HS-5 (cell line): Measurements from ENCODE around the gene ZNF385B.
A peak's percentile ranks its signal among the peaks of the same experiment; 100 is the strongest.

Experiments used
- DNase-seq: peaks from one replicate; pipeline ENCODE4 v3.0.0-alpha.2; 2012; ENCODE audit warnings: low read depth

Gene ZNF385B

DNA sequence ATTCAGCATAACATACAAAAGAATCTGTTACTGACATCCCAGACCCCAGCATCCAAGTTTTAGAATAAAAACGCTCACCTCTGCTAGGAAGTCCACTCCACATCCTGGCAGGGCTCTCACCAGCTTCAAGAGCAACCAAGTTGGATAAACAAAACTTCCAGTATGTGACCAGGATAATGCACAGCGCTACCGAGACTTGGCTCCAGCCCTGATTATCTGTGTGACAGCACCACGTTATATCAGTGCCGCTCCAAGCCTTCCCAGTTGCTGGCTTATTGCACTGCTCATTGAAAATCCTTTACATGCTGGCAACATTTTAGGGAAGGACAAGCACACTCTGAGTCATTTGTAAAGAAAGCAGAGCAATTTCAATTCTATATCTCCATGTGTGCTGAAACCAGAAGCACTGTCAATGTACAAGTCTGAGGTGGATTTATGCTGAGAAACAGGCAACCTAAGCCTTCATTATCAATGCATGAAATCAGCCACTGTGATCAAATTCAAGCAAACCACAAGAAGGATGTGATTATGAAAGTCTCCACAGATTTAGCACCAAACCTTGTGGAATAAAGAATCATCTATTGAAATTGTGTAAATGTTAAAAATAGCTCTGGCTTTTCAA, 115.7 kb downstream of the ZNF385B start:
- no peak for DNase-seq

DNA sequence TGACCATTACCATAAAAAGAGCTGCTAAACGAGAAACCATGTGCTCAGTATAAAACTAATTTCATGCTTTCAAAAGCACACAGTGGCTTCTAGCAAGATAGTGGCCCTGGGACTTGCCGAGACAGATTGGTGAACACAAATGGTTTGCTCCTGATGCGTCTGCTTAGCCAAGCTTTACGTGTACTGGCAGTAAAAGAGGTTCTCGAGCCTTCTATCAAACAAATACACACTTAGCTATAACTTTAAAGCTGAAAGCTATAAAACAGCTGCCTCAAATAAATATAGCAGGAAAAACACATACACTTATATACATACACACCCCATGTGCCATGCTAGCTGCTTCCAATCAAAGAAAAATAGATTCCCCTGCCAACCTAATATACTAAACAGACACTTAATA, 117.0 kb downstream of the ZNF385B start:
- DNase-seq: no peak

GRCh38 chr2:179741317-179741716, 120.1 kb downstream of the ZNF385B start:
- no peak for DNase-seq

GRCh38 chr2:179729966-179730365, 131.4 kb downstream of the ZNF385B start:
- DNase-seq: no peak

GRCh38 chr2:179726461-179727180, 134.8 kb downstream of the ZNF385B start:
- no peak for DNase-seq

DNA sequence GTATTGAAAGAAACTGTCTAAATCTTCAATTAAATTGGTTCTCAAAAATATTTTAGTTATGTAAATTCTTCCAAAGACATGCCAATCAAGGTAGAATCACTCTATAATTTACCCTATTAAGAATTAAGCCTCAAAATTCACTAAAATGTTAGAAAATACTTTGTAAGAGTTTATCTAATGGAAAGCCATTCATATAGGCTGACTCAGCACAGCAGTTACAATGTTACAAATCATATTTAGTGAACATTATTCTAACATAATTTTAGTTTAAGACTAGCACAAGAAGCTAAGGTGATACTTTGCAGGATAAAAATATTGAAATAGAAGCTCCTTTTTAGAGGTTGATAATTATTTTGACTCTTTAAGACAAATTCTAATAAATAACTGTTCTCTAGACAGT, 137.0 kb downstream of the ZNF385B start:
- no peak for DNase-seq

- no peak for DNase-seq
Observed at GRCh38 chr2:179720173-179720772, 141.1 kb downstream of the ZNF385B start.

GRCh38 chr2:179715871-179716270, 145.5 kb downstream of the ZNF385B start:
- no peak for DNase-seq

DNA sequence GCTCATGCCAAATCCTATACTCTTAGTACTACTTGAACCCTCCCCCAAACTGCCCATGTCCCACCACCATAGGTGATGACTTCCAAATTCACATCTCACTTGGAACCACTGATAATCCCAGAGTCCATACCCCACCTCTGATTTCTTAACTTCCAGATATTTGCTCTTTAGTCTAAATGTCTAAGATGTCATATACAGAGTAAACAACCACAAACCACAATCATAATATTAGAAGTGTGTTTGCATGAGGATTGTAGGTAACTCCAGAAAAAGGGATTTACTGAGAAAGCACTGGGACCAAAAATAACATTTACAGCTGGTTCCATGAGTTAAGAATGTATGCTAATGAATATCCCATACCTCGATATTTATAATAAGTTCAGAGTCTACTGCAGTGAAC, 146.2 kb downstream of the ZNF385B start:
- no peak for DNase-seq

DNA sequence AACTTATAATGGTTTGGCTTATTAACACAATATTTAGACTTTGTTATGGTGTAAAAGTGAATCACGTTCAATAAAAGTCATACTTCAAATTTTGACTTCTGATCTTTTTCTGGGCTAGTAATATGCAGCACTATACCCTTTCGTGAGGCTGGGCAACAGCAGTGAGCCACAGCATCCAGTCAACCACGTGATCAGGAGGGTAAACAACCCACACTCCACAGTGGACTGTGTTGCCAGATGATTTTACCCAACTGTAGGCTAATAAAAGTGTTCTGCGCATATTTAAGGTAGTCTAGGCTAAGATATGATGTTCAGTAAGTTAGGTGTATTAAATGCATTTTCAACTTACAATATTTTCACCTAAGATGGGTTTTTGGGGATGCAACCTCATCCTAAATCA, 148.6 kb downstream of the ZNF385B start:
- no peak for DNase-seq

DNA sequence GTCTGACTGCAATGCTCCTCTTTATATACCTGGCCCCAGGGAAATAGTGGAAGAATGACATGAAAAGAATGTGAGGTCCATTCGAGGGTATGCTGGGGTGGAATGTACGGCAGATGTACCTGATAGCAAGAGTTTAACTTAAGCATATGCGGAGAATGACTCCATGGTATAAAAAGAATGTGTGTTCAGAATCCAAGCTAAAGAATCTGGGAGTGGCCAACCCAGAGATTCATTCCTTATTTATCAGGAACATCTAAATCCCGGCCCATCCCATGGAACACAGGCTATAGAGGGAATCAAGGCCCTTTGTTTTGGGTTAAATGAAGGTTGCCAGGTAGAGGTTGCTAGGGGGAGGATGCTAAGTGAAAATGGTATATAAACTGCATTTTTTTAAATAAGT, 150.0 kb downstream of the ZNF385B start:
- no peak for DNase-seq

DNA sequence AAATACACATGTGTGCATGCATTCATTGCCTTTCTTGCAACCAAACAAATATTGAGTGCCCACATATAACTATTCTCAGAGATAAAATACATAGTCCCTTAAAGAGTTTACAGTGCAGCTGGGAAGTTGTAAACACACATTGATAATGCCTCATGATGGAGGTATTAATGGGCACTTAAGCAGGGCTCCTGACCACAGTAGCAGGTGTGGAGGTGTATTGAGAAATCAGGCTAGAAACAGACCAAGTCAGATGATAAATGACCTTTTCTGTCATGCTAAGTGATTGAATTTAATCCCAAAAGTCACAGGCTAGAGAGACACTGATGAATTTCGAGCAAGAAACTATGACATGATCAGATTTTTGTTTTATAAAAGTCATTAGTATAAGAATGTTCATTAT, 157.7 kb downstream of the ZNF385B start:
- DNase-seq: no peak

DNA sequence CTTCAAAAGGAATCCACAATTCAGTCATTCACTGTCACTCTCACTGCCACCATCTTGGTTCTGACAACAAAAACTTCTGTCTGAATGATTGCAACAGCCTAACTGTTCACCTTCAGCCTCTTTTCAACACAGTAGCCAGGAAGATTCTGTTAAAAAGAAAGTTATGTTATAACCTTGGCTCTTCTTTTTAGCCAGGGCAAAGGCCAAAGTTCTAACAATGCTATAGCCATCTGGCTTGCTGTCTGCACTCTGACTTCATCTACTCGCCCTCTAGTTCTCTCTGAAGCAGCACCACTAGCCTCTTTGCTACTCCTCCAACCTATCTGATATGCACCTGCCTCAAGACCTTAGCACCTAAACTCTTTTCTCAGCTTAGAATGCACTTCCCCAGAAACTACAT, 158.5 kb downstream of the ZNF385B start:
- DNase-seq: no peak

- peak; percentile 63 for DNase-seq
Observed at GRCh38 chr2:179701524-179702110, 159.8 kb downstream of the ZNF385B start.

DNA sequence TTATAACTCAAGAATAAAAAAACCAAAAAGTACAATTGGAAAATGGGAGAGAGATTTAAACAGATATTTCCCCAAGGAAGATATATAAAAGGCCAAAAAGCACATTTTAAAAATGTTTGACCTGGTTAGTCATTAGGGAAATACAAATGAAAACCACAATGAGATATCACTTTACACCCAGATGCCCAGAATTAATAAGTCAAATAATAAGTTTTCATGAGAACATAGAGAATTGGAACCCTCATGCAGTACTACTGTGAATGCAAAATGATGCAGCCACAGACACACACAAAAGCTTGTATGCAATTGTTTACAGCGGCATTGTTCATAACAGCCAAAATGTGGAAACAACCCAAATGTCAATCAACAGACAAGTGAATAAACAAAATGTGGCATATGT, 165.9 kb downstream of the ZNF385B start:
- no peak for DNase-seq

- DNase-seq: no peak
Observed at GRCh38 chr2:179694963-179695362, 166.4 kb downstream of the ZNF385B start.

GRCh38 chr2:179692610-179693009, 168.8 kb downstream of the ZNF385B start:
- no peak for DNase-seq

DNA sequence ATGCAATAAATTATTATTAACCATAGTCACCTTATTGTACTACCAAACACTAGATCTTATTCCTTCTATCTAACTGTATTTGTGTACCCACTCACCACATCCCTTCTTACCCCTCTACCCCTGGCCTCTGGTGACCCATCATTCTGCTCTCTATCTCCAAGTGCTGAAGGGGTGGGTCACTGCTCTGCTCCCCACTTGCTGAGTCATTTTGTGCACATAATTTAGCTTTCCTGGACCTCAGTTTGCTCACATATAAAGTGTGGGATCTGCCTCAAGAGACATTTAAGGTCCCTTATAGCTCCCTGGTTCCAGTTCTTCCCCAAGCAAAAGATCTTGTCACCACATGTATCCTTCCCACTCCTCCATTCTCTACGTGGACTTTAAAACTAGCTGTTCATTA, 169.4 kb downstream of the ZNF385B start:
- no peak for DNase-seq

DNA sequence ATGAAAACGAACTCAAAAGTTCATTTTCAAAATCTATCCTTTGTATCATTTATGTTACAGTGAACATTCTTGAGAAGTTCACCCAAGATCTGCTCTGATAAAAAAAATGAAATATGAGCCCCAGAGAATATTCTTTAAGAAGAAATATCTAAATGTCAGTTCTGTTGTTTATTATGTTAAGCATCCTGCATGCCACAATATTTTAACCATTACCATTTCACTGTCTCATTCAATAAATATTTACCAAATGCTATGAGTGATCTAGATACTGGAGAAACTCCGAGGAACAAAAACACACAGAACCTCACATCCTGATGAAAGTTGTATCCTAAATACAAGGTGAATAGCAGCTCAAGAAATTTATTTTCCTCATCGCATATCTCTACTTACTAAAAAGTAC, 170.2 kb downstream of the ZNF385B start:
- DNase-seq: no peak

DNA sequence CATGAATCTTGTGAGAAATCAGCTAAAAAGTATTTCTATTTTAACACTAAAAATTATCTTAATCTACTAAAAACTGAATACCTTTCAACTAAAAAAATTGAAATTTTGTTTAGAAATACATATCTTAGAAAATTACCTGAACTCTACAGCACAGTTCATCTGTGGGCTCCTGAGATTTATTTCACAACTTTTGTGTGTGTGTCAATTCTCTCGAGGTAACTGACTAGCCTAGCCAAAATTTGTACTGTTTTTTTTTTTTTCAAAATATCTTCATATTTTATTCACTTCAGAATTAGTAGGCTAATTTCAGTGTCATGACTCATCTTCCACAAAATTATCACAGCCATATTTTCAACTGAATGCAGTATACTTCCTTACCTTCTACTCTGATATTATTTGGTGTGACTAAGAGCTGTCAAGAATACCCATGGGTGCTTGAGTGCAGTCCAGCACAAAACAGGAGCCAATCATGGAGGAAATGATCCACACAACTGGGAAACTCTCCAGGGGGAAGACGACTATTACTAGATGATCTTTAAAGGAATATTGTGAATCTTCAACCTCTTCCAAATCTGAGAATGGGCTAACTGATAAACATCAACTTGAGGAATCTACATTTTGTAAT, 174.6 kb downstream of the ZNF385B start:
- DNase-seq: peak; percentile 65

DNA sequence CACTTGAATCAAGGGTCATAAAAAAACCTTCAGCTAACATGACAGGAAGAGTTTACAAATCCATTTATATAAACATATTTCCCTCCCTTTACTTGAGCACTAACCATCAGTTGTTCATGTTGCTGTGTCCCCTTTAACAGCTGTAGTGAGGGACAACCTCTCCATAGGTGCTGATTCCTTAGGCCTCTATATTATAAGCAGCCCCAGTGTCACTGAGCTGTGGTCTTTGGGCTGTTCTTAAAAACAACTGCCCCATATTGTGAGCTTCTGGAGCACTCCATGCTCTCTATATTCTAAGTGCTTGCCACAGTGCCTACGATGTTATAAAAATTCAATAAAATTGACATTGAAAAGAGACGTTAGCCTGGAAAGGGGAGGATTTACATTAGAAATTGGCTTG, 175.3 kb downstream of the ZNF385B start:
- no peak for DNase-seq

GRCh38 chr2:179685146-179685545, 176.3 kb downstream of the ZNF385B start:
- DNase-seq: no peak

GRCh38 chr2:179682756-179683155, 178.7 kb downstream of the ZNF385B start:
- no peak for DNase-seq
